Measurements from ENCODE around the gene NHEJ1. TPM values are rescaled to one million over a fixed set of nuclear protein-coding genes. Genes with fewer than 3 reads are reported as not detected.

NHEJ1 gene
- total and polyA plus RNA-seq, 9 of the 15 experiments (the other 6 are each of a cell fraction or from before 2014, with no cell fraction given), result 9.0 to 23.7 (median 13.9) TPM

- TF ChIP-seq, protein P1, sequence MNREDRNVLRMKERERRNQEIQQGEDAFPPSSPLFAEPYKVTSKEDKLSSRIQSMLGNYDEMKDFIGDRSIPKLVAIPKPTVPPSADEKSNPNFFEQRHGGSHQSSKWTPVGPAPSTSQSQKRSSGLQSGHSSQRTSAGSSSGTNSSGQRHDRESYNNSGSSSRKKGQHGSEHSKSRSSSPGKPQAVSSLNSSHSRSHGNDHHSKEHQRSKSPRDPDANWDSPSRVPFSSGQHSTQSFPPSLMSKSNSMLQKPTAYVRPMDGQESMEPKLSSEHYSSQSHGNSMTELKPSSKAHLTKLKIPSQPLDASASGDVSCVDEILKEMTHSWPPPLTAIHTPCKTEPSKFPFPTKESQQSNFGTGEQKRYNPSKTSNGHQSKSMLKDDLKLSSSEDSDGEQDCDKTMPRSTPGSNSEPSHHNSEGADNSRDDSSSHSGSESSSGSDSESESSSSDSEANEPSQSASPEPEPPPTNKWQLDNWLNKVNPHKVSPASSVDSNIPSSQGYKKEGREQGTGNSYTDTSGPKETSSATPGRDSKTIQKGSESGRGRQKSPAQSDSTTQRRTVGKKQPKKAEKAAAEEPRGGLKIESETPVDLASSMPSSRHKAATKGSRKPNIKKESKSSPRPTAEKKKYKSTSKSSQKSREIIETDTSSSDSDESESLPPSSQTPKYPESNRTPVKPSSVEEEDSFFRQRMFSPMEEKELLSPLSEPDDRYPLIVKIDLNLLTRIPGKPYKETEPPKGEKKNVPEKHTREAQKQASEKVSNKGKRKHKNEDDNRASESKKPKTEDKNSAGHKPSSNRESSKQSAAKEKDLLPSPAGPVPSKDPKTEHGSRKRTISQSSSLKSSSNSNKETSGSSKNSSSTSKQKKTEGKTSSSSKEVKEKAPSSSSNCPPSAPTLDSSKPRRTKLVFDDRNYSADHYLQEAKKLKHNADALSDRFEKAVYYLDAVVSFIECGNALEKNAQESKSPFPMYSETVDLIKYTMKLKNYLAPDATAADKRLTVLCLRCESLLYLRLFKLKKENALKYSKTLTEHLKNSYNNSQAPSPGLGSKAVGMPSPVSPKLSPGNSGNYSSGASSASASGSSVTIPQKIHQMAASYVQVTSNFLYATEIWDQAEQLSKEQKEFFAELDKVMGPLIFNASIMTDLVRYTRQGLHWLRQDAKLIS (CRISPR knock-in tag; IDR thresholded peaks at IDR 0.05), result no peak
- TF ChIP-seq DPF2 (IDR thresholded peaks at IDR 0.05) (no peak), PTRF (tag; IDR thresholded peaks at IDR 0.05) (no peak), HDGF (IDR thresholded peaks at IDR 0.05) (no peak), CHD1 (IDR thresholded peaks at IDR 0.05; ENCODE audit: low read length) (no peak), C11orf30 (IDR thresholded peaks at IDR 0.05; ENCODE audit: low read depth) (no peak), TRIM28 (IDR thresholded peaks at IDR 0.05) (no peak), KDM4B (IDR thresholded peaks at IDR 0.05; ENCODE audit: borderline replicate concordance in 2 of 2, low read depth in 1 of 2) (no peak), RBBP5 (IDR thresholded peaks at IDR 0.05; ENCODE audit: borderline replicate concordance, insufficient read depth, low read length, poor library complexity, severe bottlenecking) (no peak), THRB (CRISPR knock-in tag; conservative IDR thresholded peaks at IDR 0.05) (no peak), ZNF197 (CRISPR knock-in tag; IDR thresholded peaks at IDR 0.05; ENCODE audit: low read depth) (no peak), MAFK (IDR thresholded peaks at IDR 0.05; ENCODE audit: low read length) (no peak)
Measured at GRCh38 chr2:219131327-219131726, 29.3 kb downstream of the NHEJ1 start (continued).

Measured in K562 (cell line).